Neural progenitor cell (in vitro differentiated cells): ENCODE results near the gene TSPAN3. TPM values are rescaled to one million over a fixed set of nuclear protein-coding genes. Genes with fewer than 3 reads are reported as not detected.

Experiments
- DNase-seq: peaks from one replicate; pipeline ENCODE4 v3.0.0-alpha.2; 2016; ENCODE audit warnings: low spot score
- H2AFZ ChIP-seq: fragments of 200-600 bp; sonication (generic); replicated peaks from 2 replicates; pipeline ENCODE4 v1.6.1; 2016; ENCODE audit warnings: antibody characterized with exemption
- H3F3A ChIP-seq: fragments of 200-600 bp; sonication (generic); 2 replicates; pipeline ENCODE4 v1.6.1; 2016; ENCODE audit warnings: antibody characterized with exemption, low read depth
- H3K27ac ChIP-seq: fragments of 200-600 bp; sonication (generic); 2 replicates; pipeline ENCODE4 v1.5.1; 2016; ENCODE audit warnings: mild to moderate bottlenecking
- H3K27me3 ChIP-seq: fragments of 200-600 bp; sonication (generic); 2 replicates; pipeline ENCODE4 v1.6.1; 2016; ENCODE audit warnings: mild to moderate bottlenecking, moderate library complexity
- H3K36me3 ChIP-seq: fragments of 200-600 bp; sonication (generic); 2 replicates; pipeline ENCODE4 v1.5.1; 2016
- H3K4me1 ChIP-seq: fragments of 200-600 bp; sonication (generic); 2 replicates; pipeline ENCODE4 v1.6.1; 2016; ENCODE audit warnings: mixed run types
- H3K4me2 ChIP-seq: fragments of 200-600 bp; sonication (generic); 2 replicates; pipeline ENCODE4 v1.6.1; 2016
- H3K4me3 ChIP-seq: fragments of 200-600 bp; sonication (generic); 2 replicates; pipeline ENCODE4 v1.5.1; 2016
- H3K79me2 ChIP-seq: fragments of 200-600 bp; sonication (generic); 2 replicates; pipeline ENCODE4 v1.6.1; 2016; ENCODE audit warnings: low read depth
- H3K9ac ChIP-seq: fragments of 200-600 bp; sonication (generic); 2 replicates; pipeline ENCODE4 v1.6.1; 2016
- H3K9me3 ChIP-seq: fragments of 200-600 bp; sonication (generic); 2 replicates; pipeline ENCODE4 v1.5.1; 2016; ENCODE audit warnings: low read depth
- H4K20me1 ChIP-seq: fragments of 200-600 bp; sonication (generic); 2 replicates; pipeline ENCODE4 v1.6.1; 2016; ENCODE audit warnings: low read depth
- H3K27ac Mint-ChIP-seq: 3 replicates; pipeline ENCODE4 v1.8.0; 2021; ENCODE audit warnings: mixed read lengths
- H3K27me3 Mint-ChIP-seq: 2 replicates; pipeline ENCODE4 v1.8.0; 2022; ENCODE audit warnings: low read depth, mild to moderate bottlenecking, inconsistent platforms, moderate library complexity, mixed read lengths; ENCODE audit not compliant: insufficient read depth
- H3K36me3 Mint-ChIP-seq: 3 replicates; pipeline ENCODE4 v1.8.0; 2021; ENCODE audit warnings: mixed read lengths
- H3K4me1 Mint-ChIP-seq: 3 replicates; pipeline ENCODE4 v1.8.0; 2021; ENCODE audit warnings: mixed read lengths
- H3K4me3 Mint-ChIP-seq: 3 replicates; pipeline ENCODE4 v1.8.0; 2021; ENCODE audit warnings: mild to moderate bottlenecking, moderate library complexity, mixed read lengths
- H3K9me3 Mint-ChIP-seq: 3 replicates; pipeline ENCODE4 v1.8.0; 2020; ENCODE audit warnings: mixed read lengths
- CTCF ChIP-seq: fragments of 200-600 bp; sonication (generic); IDR thresholded peaks from 2 replicates; pipeline ENCODE4 v1.5.1; 2017; ENCODE audit warnings: antibody characterized with exemption, mild to moderate bottlenecking
- EZH2 ChIP-seq: fragments of 200-600 bp; sonication (generic); IDR thresholded peaks from 2 replicates; pipeline ENCODE4 v1.6.1; 2017; ENCODE audit warnings: antibody characterized with exemption, mild to moderate bottlenecking, moderate library complexity
- EZH2phosphoT487 ChIP-seq: fragments of 200-600 bp; sonication (generic); IDR thresholded peaks from 2 replicates; pipeline ENCODE4 v1.6.1; 2017; ENCODE audit warnings: antibody characterized with exemption
- total RNA-seq: library from RNA; depleted of rRNA; stranded (reverse); fragments of >200 nt; gene quantifications from 2 replicates; pipeline ENCODE4 v1.2.3, GENCODE V29; 2015; ENCODE audit warnings: low replicate concordance

TSPAN3 gene
- total RNA-seq, 1 donor from 2014 or later = 474 TPM

- H3K9me3 Mint-ChIP-seq = peaks cover 3% of the 10 kb centered on the region
- H3K27ac ChIP-seq = no peak overlapping the region
Observed at GRCh38 chr15:77035584-77035983, 35.3 kb downstream of the TSPAN3 start.

GRCh38 chr15:77034695-77035489 lies 36.0 kb downstream of the TSPAN3 start:
- H3K9ac ChIP-seq = no peak overlapping the region
- peaks cover 31% of the 10 kb centered on the region for H3K4me1 ChIP-seq
- Mint-ChIP-seq H3K4me1 (peaks cover 21% of the 10 kb centered on the region), H3K4me3 (no peak overlapping the region), H3K27ac (peak overlapping the region; percentile 35), H3K27me3 (peaks cover 10% of the 10 kb centered on the region), H3K36me3 (peaks cover 5% of the 10 kb centered on the region), H3K9me3 (peaks cover 3% of the 10 kb centered on the region)
- H3K79me2 ChIP-seq = no peaks in the 10 kb centered on the region
- peak; percentile 61 for DNase-seq
- H3K9me3 ChIP-seq = no peaks in the 10 kb centered on the region
- no peaks in the 10 kb centered on the region for H3K36me3 ChIP-seq
- no peak overlapping the region for H3K27ac ChIP-seq
- H3K4me2 ChIP-seq = no peak overlapping the region
- peaks cover 4% of the 10 kb centered on the region for H3F3A ChIP-seq
- TF ChIP-seq EZH2phosphoT487 (no peak), CTCF (peak; percentile 79)
- no peaks in the 10 kb centered on the region for H4K20me1 ChIP-seq
- H3K4me3 ChIP-seq = no peak overlapping the region
- no peaks in the 10 kb centered on the region for H3K27me3 ChIP-seq
- H2AFZ ChIP-seq = no peak overlapping the region

More at GRCh38 chr15:77035584-77035983, 35.3 kb downstream of the TSPAN3 start:
- no peaks in the 10 kb centered on the region for H3K36me3 ChIP-seq
- TF ChIP-seq EZH2phosphoT487 = no peak
- TF ChIP-seq EZH2 = no peak
- TF ChIP-seq CTCF = no peak
- H3K79me2 ChIP-seq = no peaks in the 10 kb centered on the region
- no peak overlapping the region for H3K4me2 ChIP-seq
- Mint-ChIP-seq H3K4me3 (no peak overlapping the region), H3K27me3 (peaks cover 10% of the 10 kb centered on the region), H3K4me1 (peaks cover 18% of the 10 kb centered on the region), H3K36me3 (peaks cover 6% of the 10 kb centered on the region), H3K27ac (peak overlapping the region; percentile 43)
- no peak overlapping the region for H3K4me3 ChIP-seq
- peaks cover 25% of the 10 kb centered on the region for H3K4me1 ChIP-seq
- no peaks in the 10 kb centered on the region for H3K27me3 ChIP-seq
- H4K20me1 ChIP-seq = no peaks in the 10 kb centered on the region
- DNase-seq = no peak
- no peaks in the 10 kb centered on the region for H3K9me3 ChIP-seq
- no peak overlapping the region for H2AFZ ChIP-seq
- H3F3A ChIP-seq = peaks cover 6% of the 10 kb centered on the region
- no peak overlapping the region for H3K9ac ChIP-seq

- Histone ChIP-seq H3F3A (peaks cover 4% of the 10 kb centered on the region), H3K9ac (no peak overlapping the region), H3K36me3 (no peaks in the 10 kb centered on the region), H2AFZ (no peak overlapping the region), H3K4me3 (no peak overlapping the region), H3K4me2 (peak overlapping the region; percentile 42), H3K27me3 (no peaks in the 10 kb centered on the region), H3K9me3 (no peaks in the 10 kb centered on the region), H4K20me1 (no peaks in the 10 kb centered on the region), H3K4me1 (peaks cover 32% of the 10 kb centered on the region), H3K79me2 (no peaks in the 10 kb centered on the region), H3K27ac (no peak overlapping the region)
- peaks cover 21% of the 10 kb centered on the region for H3K4me1 Mint-ChIP-seq
- peak overlapping the region; percentile 52 for H3K4me3 Mint-ChIP-seq
- H3K36me3 Mint-ChIP-seq = peaks cover 5% of the 10 kb centered on the region
- H3K9me3 Mint-ChIP-seq = peaks cover 3% of the 10 kb centered on the region
- H3K27me3 Mint-ChIP-seq = peaks cover 10% of the 10 kb centered on the region
- DNase-seq = no peak
- TF ChIP-seq EZH2 (no peak), CTCF (no peak), EZH2phosphoT487 (no peak)
- H3K27ac Mint-ChIP-seq = peak overlapping the region; percentile 97
Observed at GRCh38 chr15:77033729-77034671, 36.9 kb downstream of the TSPAN3 start.
